IMR-90 (cell line): ENCODE data around the gene ADH1A.

ENCODE experiments used
- BHLHE40 ChIP-seq: fragments of 150-350 bp; IDR thresholded peaks from 2 replicates; pipeline ENCODE4 v1.6.1; 2016; ENCODE audit warnings: mild to moderate bottlenecking, low read depth, low read length
- CEBPB ChIP-seq: IDR thresholded peaks from 2 replicates; pipeline ENCODE4 v1.6.1; 2012; ENCODE audit warnings: low read depth, low read length, improper control_type of control experiment
- CHD1 ChIP-seq: IDR thresholded peaks from 2 replicates; pipeline ENCODE4 v1.6.1; 2012; ENCODE audit warnings: low read depth, low read length, improper control_type of control experiment
- MAZ ChIP-seq: IDR thresholded peaks from 2 replicates; pipeline ENCODE4 v1.6.1; 2012; ENCODE audit warnings: low read depth, mild to moderate bottlenecking, low read length, improper control_type of control experiment, moderate library complexity, borderline replicate concordance
- MXI1 ChIP-seq: IDR thresholded peaks from 2 replicates; pipeline ENCODE4 v1.6.1; 2012; ENCODE audit warnings: low read depth, mild to moderate bottlenecking, low read length, moderate library complexity, borderline replicate concordance
- POLR2A ChIP-seq: IDR thresholded peaks from 2 replicates; pipeline ENCODE4 v1.6.1; 2012; ENCODE audit warnings: mild to moderate bottlenecking, low read depth, low read length
- RAD21 ChIP-seq: IDR thresholded peaks from 2 replicates; pipeline ENCODE4 v1.6.1; 2012; ENCODE audit warnings: low read length, improper control_type of control experiment
- RFX5 ChIP-seq: IDR thresholded peaks from 2 replicates; pipeline ENCODE4 v1.8.0; 2012; ENCODE audit warnings: low read depth, mild to moderate bottlenecking, low read length, moderate library complexity
- TF ChIP-seq, protein P1 (sequence below): conservative IDR thresholded peaks from 2 replicates; pipeline ENCODE4 v1.5.1; 2012; ENCODE audit warnings: mild to moderate bottlenecking, low read depth, low read length, improper control_type of control experiment
- TF ChIP-seq, protein P2 (sequence below): fragments of 150-350 bp; IDR thresholded peaks from 2 replicates; pipeline ENCODE4 v1.6.1; 2016; ENCODE audit warnings: low read depth, mild to moderate bottlenecking, low read length, moderate library complexity, borderline replicate concordance
- TF ChIP-seq, protein P3 (sequence below): fragments of 150-350 bp; IDR thresholded peaks from 2 replicates; pipeline ENCODE4 v1.6.1; 2017; ENCODE audit warnings: mild to moderate bottlenecking, antibody characterized with exemption, low read length, low read depth

DNA sequence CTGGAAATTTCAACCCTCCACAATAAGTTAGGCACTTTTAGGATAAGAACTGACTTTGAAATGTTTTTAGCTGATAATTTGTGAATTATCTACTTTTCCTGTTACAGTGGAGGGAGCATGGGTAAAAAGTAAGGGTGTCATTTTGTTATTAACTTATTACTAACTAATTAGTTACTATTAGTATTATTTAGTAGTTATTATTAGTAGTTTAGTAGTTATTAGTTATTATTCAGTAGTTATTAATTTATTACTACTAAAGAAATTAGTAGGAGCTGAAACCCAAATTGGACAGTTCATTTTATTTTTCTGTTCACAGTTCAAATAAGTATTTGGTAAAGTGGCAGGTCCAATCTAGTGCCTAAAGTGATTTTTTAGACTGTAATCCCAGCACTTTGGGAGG is 5.4 kb downstream of the ADH1A start:
- TF ChIP-seq, protein P1, sequence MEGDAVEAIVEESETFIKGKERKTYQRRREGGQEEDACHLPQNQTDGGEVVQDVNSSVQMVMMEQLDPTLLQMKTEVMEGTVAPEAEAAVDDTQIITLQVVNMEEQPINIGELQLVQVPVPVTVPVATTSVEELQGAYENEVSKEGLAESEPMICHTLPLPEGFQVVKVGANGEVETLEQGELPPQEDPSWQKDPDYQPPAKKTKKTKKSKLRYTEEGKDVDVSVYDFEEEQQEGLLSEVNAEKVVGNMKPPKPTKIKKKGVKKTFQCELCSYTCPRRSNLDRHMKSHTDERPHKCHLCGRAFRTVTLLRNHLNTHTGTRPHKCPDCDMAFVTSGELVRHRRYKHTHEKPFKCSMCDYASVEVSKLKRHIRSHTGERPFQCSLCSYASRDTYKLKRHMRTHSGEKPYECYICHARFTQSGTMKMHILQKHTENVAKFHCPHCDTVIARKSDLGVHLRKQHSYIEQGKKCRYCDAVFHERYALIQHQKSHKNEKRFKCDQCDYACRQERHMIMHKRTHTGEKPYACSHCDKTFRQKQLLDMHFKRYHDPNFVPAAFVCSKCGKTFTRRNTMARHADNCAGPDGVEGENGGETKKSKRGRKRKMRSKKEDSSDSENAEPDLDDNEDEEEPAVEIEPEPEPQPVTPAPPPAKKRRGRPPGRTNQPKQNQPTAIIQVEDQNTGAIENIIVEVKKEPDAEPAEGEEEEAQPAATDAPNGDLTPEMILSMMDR = no peak
- TF ChIP-seq RFX5 (no peak), POLR2A (no peak), CEBPB (no peak), RAD21 (no peak), BHLHE40 (no peak), MAZ (no peak), CHD1 (no peak), MXI1 (no peak)
- TF ChIP-seq, protein P2, sequence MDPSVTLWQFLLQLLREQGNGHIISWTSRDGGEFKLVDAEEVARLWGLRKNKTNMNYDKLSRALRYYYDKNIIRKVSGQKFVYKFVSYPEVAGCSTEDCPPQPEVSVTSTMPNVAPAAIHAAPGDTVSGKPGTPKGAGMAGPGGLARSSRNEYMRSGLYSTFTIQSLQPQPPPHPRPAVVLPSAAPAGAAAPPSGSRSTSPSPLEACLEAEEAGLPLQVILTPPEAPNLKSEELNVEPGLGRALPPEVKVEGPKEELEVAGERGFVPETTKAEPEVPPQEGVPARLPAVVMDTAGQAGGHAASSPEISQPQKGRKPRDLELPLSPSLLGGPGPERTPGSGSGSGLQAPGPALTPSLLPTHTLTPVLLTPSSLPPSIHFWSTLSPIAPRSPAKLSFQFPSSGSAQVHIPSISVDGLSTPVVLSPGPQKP = no peak
- TF ChIP-seq, protein P3, sequence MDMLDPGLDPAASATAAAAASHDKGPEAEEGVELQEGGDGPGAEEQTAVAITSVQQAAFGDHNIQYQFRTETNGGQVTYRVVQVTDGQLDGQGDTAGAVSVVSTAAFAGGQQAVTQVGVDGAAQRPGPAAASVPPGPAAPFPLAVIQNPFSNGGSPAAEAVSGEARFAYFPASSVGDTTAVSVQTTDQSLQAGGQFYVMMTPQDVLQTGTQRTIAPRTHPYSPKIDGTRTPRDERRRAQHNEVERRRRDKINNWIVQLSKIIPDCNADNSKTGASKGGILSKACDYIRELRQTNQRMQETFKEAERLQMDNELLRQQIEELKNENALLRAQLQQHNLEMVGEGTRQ = no peak
